Measurements from ENCODE around the gene ZNF44. TPM values are rescaled to one million over a fixed set of nuclear protein-coding genes. Genes with fewer than 3 reads are reported as not detected.
"Not testable (repeated sequence)": the region's sequence is repeated elsewhere in the genome, so short reads cannot be mapped to it uniquely, and the experiment has no call there.

The ZNF44 gene
- total RNA-seq: 10 to 100 TPM; 15.5 to 15.7 TPM

DNA sequence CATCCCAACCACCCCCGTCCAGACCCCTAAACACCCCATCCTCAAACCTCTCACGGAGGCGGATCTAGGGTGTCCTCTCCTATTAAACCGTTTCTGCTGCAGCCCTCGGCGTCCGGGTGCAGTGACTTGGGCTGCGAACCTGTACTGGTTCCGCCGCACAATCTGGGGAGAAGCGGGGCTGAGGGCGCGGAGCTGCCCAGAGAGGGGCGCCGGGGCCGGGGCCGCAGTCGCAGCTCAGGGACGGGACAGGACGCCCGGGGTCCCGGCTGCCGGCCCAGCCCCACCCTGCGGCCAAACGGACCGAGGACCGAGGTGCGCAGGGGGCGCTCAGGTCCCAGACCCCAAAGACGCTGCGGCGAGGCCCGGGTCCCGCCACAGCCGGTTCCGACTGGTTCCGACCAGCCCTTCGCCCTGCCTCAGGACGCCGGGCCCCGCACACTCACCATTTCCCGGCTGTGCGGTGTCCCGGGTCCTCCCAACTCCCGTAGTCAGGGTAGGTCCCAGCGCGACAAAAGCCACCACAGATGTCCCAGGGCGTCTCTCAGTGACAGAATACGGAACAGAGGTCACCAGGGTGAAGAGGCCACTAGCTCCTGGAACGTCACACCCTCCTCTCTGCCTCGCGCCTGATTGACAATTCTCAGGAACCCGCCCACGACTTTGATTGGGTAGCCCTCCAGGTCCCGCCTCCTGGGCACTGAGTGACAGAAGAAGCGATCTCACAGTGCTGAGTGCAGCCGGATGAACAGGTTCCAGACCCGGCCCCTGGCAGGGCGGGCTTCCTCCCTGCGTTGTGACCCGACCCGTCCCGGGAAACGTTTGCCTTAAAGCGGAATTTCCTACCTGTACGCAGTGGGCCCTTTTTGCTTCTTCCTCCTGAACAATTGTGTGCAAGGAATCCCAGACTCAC, at the start of gene ZNF44:
ZNF44 (minus strand) TSS at position 635 of the 910 bp plus-strand sequence; CDS start at position 446, 189 bp downstream.
- peaks cover 38% of the 10 kb centered on the region for H3K4me1 Mint-ChIP-seq
- peak within 1 kb of the TSS; percentile 99 for H3K27ac Mint-ChIP-seq
- peak within 1 kb of the TSS; percentile 99 for H3K4me3 Mint-ChIP-seq
- POLR2A ChIA-PET: interaction anchor here (1.6 kb wide), 1 partner anchor 39 kb away, joined by 6 read pairs; the partner anchor contains the start of gene ZNF563
- H3K36me3 Mint-ChIP-seq (ENCODE audit: low read depth): peaks cover 51% of the 10 kb centered on the region
- no peaks in the 10 kb centered on the region for H3K27me3 Mint-ChIP-seq
- CTCF ChIA-PET: interaction anchor here (0.6 to 1.0 kb wide), 2 partner anchors 21 to 378 kb away, joined by 3 read pairs; no protein-coding TSS in a partner anchor
- DNase-seq: peak; percentile 98
- H3K9me3 Mint-ChIP-seq: peaks cover 26% of the 10 kb centered on the region

- peaks cover 31% of the 10 kb centered on the region for H3K4me1 Mint-ChIP-seq
- H3K27ac Mint-ChIP-seq: peak within 1 kb of the TSS; percentile 99
- peaks cover 13% of the 10 kb centered on the region for H3K36me3 Mint-ChIP-seq (ENCODE audit: low read depth)
- ChIA-PET CTCF (interaction anchor here (0.6 to 1.4 kb wide), 5 partner anchors 10 to 339 kb away, joined by 3 to 7 read pairs (median 3); partner anchors contain the start of gene ZNF799), POLR2A (interaction anchor here (0.6 to 1.7 kb wide), 5 partner anchors 32 to 409 kb away, joined by 3 to 8 read pairs (median 5); partner anchors contain the start of genes ZNF44 and ZNF442)
- H3K4me3 Mint-ChIP-seq: peak within 1 kb of the TSS; percentile 95
- DNase-seq: peak; percentile 98
- no peaks in the 10 kb centered on the region for H3K27me3 Mint-ChIP-seq
- H3K9me3 Mint-ChIP-seq: peaks cover 20% of the 10 kb centered on the region
Observed at GRCh38 chr19:12333162-12334159, 38.8 kb upstream of the ZNF44 start, which contains the start of gene ZNF563. TSS of gene ZNF563 (minus strand) at chr19:12333633. CDS start at chr19:12333482, 151 bp downstream.

GRCh38 chr19:12331211-12331941, 36.7 kb upstream of the ZNF44 start:
- Mint-ChIP-seq H3K27me3 (no peaks in the 10 kb centered on the region), H3K27ac (peak overlapping the region; percentile 99), H3K36me3 (ENCODE audit: low read depth) (peaks cover 28% of the 10 kb centered on the region), H3K9me3 (peaks cover 28% of the 10 kb centered on the region), H3K4me1 (peaks cover 31% of the 10 kb centered on the region), H3K4me3 (peak overlapping the region; percentile 95)
- peak; percentile 17 for DNase-seq
- CTCF ChIA-PET: interaction anchor here (0.6 to 0.7 kb wide), 2 partner anchors 70 to 129 kb away, joined by 3 to 4 read pairs; no protein-coding TSS in a partner anchor
- POLR2A ChIA-PET: interaction anchor here (0.6 to 0.7 kb wide), 2 partner anchors 106 to 408 kb away, joined by 3 to 4 read pairs; no protein-coding TSS in a partner anchor

DNA sequence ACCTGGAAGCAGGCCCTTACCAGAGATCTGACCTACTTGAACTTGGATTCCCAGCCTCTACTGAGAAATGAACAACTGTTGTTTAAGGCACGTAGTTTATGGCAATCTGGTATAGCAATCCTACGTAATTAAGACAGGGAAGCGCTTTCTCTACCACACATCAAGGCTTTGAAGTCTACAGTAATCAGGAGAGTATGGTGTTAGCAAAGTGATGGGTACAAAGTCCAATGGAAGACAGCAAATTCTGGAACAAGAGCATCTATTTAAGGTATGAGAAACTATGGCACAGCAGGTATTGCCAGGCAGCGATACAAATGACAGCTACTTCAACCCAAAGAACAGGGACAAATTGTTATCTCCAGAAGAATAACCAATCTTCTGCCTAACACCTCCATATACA, 35.7 kb upstream of the ZNF44 start:
- Mint-ChIP-seq H3K9me3 (peaks cover 26% of the 10 kb centered on the region), H3K4me3 (no peak overlapping the region), H3K4me1 (peaks cover 31% of the 10 kb centered on the region), H3K36me3 (ENCODE audit: low read depth) (peaks cover 37% of the 10 kb centered on the region), H3K27me3 (no peaks in the 10 kb centered on the region), H3K27ac (no peak overlapping the region)
- ChIA-PET CTCF (interaction anchor here (0.7 to 1.0 kb wide), 2 partner anchors 145 to 166 kb away, joined by 3 read pairs; no protein-coding TSS in a partner anchor), POLR2A (no interaction called here)
- DNase-seq: no peak

GRCh38 chr19:12325690-12326089, 31.0 kb upstream of the ZNF44 start:
- ChIA-PET CTCF (no interaction called here), POLR2A (no interaction called here)
- peaks cover 58% of the 10 kb centered on the region for H3K36me3 Mint-ChIP-seq (ENCODE audit: low read depth)
- H3K4me3 Mint-ChIP-seq: no peak overlapping the region
- H3K27ac Mint-ChIP-seq: no peak overlapping the region
- peaks cover 45% of the 10 kb centered on the region for H3K9me3 Mint-ChIP-seq
- no peak for DNase-seq
- peaks cover 6% of the 10 kb centered on the region for H3K4me1 Mint-ChIP-seq
- no peaks in the 10 kb centered on the region for H3K27me3 Mint-ChIP-seq

DNA sequence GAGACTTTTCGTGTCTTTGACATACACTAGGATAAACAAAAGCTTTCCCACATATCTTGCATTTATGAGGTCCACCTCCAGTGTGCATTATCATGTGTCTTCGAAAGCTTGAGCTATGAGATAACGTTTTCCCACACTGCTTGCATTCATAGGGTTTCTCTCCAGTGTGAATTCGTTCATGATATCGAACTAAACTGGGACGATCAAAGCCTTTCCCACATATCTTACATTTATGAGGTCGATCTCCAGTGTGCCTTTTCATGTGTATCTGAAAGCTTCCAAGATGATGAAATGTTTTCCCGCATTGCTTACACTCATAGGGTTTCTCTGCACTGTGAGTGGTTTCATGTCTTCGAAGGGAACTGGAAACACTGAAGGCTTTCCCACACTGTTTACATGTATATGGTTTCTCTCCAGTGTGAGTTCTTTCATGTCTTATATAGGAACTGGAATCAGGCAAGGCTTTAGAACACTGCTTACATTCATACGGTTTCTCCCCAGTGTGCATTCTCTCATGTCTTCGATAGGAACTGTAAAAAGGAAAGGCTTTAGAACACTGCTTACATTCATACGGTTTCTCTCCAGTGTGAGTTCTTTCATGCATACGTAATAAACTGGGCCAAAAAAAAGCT, 24.2 kb upstream of the ZNF44 start:
- H3K27me3 Mint-ChIP-seq: no peaks in the 10 kb centered on the region
- ChIA-PET CTCF (no interaction called here), POLR2A (no interaction called here)
- H3K4me1 Mint-ChIP-seq: peaks cover 5% of the 10 kb centered on the region
- no peak overlapping the region for H3K27ac Mint-ChIP-seq
- peaks cover 63% of the 10 kb centered on the region for H3K36me3 Mint-ChIP-seq (ENCODE audit: low read depth)
- H3K4me3 Mint-ChIP-seq: no peak overlapping the region
- peaks cover 51% of the 10 kb centered on the region for H3K9me3 Mint-ChIP-seq
- DNase-seq: no peak

GRCh38 chr19:12314553-12314952, 19.9 kb upstream of the ZNF44 start:
- ChIA-PET POLR2A (no interaction called here), CTCF (interaction anchor here (0.6 kb wide), 1 partner anchor 181 kb away, joined by 3 read pairs; no protein-coding TSS in a partner anchor)
- H3K27ac Mint-ChIP-seq: no peak overlapping the region
- no peak overlapping the region for H3K4me3 Mint-ChIP-seq
- DNase-seq: no peak
- peaks cover 37% of the 10 kb centered on the region for H3K9me3 Mint-ChIP-seq
- peaks cover 44% of the 10 kb centered on the region for H3K36me3 Mint-ChIP-seq (ENCODE audit: low read depth)
- H3K27me3 Mint-ChIP-seq: no peaks in the 10 kb centered on the region
- peaks cover 5% of the 10 kb centered on the region for H3K4me1 Mint-ChIP-seq

GRCh38 chr19:12308891-12309290, 14.2 kb upstream of the ZNF44 start:
- CTCF ChIA-PET, H3K27me3 Mint-ChIP-seq, H3K4me1 Mint-ChIP-seq, DNase-seq, H3K27ac Mint-ChIP-seq, H3K4me3 Mint-ChIP-seq, POLR2A ChIA-PET: not testable (repeated sequence)
- Mint-ChIP-seq H3K9me3 (peaks cover 21% of the 10 kb centered on the region), H3K36me3 (ENCODE audit: low read depth) (peaks cover 11% of the 10 kb centered on the region)

DNA sequence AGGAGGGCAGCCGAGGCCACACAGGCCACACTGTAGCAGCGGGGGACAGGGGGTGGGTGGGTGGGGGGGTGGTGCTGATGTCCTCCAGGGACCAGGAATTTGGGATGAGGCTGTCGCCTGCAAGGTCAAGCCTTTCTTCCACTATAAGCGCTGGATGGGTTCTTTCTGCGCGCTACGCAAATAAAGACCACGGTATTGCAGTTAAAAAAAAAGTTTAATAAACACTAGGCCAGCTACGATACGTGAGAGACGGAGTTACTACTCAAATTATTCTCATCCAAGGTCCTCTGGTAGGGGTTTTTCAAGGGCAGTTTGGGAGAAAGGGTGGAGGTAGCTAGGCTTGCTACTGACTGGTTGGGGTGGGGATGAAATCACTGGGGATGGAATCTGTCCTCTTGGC, 508 bp upstream of the ZNF44 start:
- ChIA-PET POLR2A (interaction anchor here (1.6 kb wide), 1 partner anchor 38 kb away, joined by 6 read pairs; the partner anchor contains the start of gene ZNF563), CTCF (interaction anchor here (1.0 kb wide), 1 partner anchor 377 kb away, joined by 3 read pairs; no protein-coding TSS in a partner anchor)
- peaks cover 33% of the 10 kb centered on the region for H3K4me1 Mint-ChIP-seq
- H3K36me3 Mint-ChIP-seq (ENCODE audit: low read depth): peaks cover 45% of the 10 kb centered on the region
- peak overlapping the region; percentile 99 for H3K27ac Mint-ChIP-seq
- no peak for DNase-seq
- no peaks in the 10 kb centered on the region for H3K27me3 Mint-ChIP-seq
- H3K4me3 Mint-ChIP-seq: peak overlapping the region; percentile 99
- H3K9me3 Mint-ChIP-seq: peaks cover 26% of the 10 kb centered on the region

DNA sequence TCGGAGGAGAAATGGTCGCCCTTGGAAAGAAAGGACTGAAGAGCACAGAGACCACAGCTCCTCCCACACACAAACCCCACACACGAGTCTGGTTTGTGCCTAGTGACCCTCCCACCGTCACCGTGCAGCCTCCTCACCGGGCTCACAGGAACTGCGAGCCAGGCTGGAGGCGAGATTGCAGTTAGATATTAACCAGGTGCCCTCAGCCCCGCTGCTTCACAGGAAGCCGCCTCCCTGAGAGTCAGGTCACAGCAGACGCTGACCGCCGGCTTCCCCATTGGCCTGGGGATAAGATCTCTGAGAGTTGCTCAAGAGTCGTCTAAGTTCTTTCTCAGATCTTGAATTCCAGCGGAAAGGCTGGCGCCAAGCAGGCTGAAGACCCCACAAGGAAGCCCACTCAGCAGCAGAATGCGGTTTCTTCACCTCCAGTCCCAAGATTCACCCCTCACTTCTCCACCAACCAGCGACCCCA, 870 bp downstream of the ZNF44 start:
- Mint-ChIP-seq H3K9me3 (peaks cover 28% of the 10 kb centered on the region), H3K36me3 (ENCODE audit: low read depth) (peaks cover 58% of the 10 kb centered on the region), H3K4me1 (peaks cover 45% of the 10 kb centered on the region), H3K4me3 (peak overlapping the region; percentile 98), H3K27me3 (no peaks in the 10 kb centered on the region), H3K27ac (peak overlapping the region; percentile 98)
- POLR2A ChIA-PET: interaction anchor here (0.9 to 1.6 kb wide), 2 partner anchors 39 to 40 kb away, joined by 6 read pairs; partner anchors contain the start of gene ZNF563
- DNase-seq: peak; percentile 66
- CTCF ChIA-PET: interaction anchor here (0.6 kb wide), 1 partner anchor 20 kb away, joined by 3 read pairs; no protein-coding TSS in a partner anchor

DNA sequence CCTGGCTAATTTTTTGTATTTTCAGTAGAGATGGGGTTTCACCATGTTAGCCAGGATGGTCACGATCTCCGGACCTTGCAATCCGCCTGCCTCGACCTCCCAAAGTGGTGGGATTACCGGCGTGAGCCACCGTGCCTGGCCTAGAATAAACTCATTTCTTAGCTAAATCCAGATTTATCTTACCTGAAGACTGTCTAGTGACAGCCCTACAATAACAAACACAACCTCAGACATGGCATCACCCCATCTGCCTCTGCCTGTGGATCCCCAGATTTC, 5.0 kb downstream of the ZNF44 start:
- H3K4me3 Mint-ChIP-seq: peak overlapping the region; percentile 63
- peak overlapping the region; percentile 97 for H3K27ac Mint-ChIP-seq
- H3K27me3 Mint-ChIP-seq: no peaks in the 10 kb centered on the region
- H3K36me3 Mint-ChIP-seq (ENCODE audit: low read depth): peaks cover 72% of the 10 kb centered on the region
- no peak for DNase-seq
- ChIA-PET POLR2A (interaction anchor here (0.5 kb wide), 1 partner anchor 503 kb away, joined by 4 read pairs; no protein-coding TSS in a partner anchor), CTCF (interaction anchor here (0.6 to 1.0 kb wide), 2 partner anchors 18 to 79 kb away, joined by 3 to 4 read pairs; no protein-coding TSS in a partner anchor)
- H3K4me1 Mint-ChIP-seq: peaks cover 44% of the 10 kb centered on the region
- peaks cover 25% of the 10 kb centered on the region for H3K9me3 Mint-ChIP-seq
